ENCODE measurements around the gene HTD2. TPM values are rescaled to one million over a fixed set of nuclear protein-coding genes. Genes with fewer than 3 reads are reported as not detected.
"Not testable (repeated sequence)": the region's sequence is repeated elsewhere in the genome, so short reads cannot be mapped to it uniquely, and the experiment has no call there.

Gene HTD2
- total RNA-seq, 1 donor from 2014 or later: 8.1 TPM

GRCh38 chr3:58333206-58334012 is 27.1 kb downstream of the HTD2 start:
- ATAC-seq: peak; percentile 20

DNA sequence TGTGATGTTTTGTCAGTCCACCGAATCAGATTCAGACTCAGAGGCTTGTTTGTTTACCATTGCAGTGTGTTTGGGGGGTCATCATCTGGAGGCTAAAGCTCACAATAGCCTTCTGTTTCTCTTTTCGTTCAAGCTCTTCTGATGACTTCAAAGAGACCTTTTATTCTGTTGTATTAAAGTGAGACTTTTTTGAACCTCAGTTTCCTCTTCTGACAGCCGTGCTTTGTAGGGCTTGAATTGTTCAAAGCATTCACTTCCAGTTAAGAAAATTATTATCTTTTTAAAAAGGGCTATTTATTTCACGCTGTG is 27.6 kb downstream of the HTD2 start:
- no peak for ATAC-seq

GRCh38 chr3:58334506-58334884 is 28.2 kb downstream of the HTD2 start:
- no peak for ATAC-seq

- peak; percentile 60 for ATAC-seq
Measured at GRCh38 chr3:58335652-58335947, 29.3 kb downstream of the HTD2 start.

DNA sequence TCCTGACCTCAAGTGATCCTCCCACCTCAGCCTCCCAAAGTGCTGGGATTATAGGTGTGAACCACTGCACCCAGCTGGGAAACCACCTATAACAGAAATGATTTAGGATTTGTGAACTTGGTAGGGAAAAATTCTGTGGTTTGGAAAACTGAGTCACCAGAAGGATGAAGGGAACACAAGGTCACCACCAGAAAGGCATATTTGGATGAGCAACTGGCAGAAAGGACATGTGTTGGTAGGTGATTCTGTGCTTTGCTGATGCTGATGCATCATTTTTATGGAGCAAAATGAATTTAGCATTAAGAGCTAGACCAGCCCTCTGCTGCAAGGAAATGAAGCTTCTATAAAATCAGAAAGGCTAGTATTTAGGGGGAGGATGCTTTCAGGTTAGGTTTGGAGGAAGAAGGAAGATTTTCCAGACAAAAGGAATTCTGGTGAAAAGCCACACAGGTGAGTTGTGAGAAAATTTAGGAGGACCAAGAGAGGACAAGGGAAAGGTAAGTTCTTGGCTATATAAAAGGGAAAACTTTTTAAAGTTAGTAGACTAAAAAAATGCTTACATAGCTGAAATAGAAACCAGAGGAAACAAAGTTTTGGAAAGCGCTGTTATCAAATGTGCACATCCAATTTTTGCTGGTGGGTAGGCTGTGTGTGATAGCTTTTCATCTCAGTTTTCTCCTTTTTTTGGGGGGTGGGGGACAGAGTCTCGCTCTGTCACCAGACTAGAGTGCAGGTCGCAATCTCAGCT is 30.0 kb downstream of the HTD2 start:
- ATAC-seq: no peak

- no peak for ATAC-seq
Measured at GRCh38 chr3:58337190-58337589, 30.9 kb downstream of the HTD2 start.

- ATAC-seq: not testable (repeated sequence)
Measured at GRCh38 chr3:58339146-58339545, 32.8 kb downstream of the HTD2 start.

DNA sequence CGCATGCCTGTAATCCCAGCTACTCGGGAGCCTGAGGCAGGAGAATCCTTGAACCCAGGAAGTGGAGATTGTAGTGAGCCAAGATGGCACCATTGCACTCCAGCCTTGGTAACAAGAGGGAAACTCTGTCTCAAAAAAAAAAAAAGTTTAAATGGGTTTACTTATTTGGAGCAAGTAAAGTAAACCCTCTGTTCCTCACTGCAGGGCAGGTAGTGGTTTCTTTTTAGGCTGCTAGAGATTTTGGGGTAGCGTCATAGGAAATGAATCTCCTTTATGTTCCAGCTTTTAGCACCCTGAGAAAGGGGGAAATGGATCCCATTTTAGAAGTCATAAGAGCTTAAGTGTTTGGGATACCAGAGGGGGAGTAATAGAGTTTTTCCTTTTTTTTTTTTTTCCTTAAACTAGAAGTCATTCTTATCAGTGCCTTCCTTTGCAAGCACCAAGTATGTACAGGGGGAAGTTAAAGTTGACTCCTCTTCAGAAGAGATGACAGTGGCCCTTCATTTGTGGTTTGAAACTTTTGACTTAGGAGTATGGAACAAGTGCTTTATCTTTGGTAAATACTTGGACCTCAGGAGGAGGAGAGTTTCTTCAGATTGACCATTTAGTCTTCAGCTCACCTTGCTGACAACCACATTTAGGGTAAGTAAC is 34.4 kb downstream of the HTD2 start:
- ATAC-seq: no peak

DNA sequence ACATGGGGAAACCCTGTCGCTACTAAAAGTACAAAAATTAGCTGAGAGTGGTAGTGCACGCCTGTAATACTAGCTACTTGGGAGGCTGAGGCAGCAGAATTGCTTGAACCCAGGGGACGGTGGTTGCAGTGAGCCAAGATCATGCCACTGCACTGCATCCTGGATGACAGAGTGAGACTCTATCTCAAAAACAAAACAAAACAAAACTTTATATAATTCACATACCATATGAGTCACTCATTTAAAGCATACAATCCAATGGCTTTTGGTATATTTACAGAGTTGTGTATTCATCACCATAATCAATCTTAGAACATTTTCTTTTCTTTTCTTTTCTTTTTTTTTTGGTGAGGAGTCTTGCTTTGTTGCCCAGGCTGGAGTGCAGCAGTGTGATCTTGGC is 35.1 kb downstream of the HTD2 start:
- ATAC-seq: no peak

DNA sequence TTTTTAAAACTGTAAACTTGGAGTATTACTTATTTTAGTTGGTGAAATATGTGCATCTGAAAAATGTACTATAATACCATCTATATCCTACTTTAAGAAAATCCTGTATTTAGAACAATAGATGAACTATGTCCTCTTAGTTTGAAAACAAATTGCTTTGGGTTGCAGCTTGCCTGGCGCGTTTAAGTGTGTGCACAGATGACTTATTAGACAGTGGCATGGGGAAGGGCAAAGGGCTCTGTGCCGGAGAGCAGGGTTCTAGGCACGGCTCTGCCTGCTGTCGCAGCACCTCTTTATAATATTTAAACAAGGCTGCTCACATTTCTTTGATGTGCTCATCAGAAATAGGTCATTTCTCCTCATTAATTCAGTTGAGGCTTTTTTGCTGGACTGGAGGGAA is 36.4 kb downstream of the HTD2 start:
- ATAC-seq: no peak

- no peak for ATAC-seq
Measured at GRCh38 chr3:58345457-58345856, 39.1 kb downstream of the HTD2 start.

GRCh38 chr3:58346368-58346767 is 40.0 kb downstream of the HTD2 start:
- peak; percentile 17 for ATAC-seq

DNA sequence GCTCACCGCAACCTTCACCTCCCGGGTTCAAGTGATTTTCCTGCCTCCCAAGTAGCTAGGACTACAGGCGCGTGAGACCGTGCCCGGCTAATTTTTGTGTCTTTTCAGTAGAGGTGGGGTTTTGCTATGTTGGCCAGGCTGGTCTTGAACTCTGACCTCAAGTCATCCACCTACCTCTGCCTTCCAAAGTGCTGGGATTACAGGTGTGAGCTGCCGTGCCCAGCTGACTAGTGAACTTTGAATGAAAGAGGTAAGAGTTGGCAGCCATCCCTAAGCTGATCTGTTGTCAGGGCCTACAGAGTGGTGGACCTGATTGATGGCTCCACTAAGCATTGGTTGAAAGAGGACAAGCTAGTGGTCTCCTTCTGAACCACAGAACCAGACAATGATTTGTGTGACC is 41.7 kb downstream of the HTD2 start:
- no peak for ATAC-seq

DNA sequence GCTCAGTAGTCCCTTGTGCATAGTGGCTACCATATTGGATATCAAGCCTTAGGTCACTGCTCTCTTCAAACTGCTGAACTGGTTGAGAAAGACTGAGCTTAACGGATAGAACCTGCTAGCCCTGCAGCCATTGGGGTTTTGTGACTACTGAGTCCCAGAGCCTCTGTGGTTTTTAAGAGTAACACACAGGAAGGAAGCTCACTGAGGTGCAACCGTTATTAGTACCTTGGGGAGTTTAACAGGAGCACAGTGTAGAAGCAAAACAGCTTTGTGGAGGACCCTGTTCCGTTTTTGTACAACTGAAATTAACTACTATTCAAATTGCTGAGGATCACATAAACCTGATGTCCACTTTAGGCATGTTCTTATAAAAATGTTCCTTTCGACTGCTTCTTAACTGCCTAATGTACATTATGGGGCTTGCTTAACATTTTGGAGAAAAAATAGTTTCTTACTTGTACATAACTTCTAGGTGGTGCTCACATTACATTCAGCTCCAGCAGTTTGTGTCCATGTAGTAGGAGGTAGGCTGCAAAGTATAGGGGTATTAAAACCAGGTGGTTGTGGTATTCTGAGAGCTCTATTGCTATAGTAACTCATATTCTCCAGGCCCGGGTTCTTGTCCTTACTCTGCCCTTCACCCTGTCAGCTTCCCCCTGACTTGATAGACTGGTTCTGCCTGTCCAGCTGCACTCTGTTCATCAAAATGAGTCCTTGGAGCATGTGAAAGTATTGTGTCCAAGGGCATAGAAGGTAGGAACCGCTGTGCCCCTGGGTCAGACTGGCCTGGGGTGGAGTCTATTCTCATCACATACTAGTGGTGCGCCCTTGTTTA is 43.7 kb downstream of the HTD2 start:
- ATAC-seq: peak; percentile 65

- ATAC-seq: peak; percentile 6
Measured at GRCh38 chr3:58350627-58351013, 44.3 kb downstream of the HTD2 start.

DNA sequence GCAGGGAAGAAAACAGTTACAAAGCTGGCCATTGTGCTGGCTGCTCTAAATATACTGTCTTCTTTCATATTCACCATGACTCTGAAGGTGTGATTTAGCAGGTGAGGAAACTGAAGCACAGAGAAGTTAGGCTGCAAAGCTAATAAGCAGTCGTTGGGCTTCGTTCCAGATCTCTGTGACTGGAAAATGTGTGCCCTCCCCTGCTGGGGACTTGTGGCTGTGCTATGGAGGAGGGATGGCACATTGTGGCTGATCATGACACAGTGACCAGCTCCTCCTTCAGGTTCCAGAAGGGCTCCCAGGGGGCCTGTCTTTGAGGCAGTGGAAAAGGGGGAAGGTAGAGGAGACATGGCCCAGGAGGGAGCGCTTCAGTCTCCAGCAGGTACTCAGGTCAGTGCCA is 45.6 kb downstream of the HTD2 start:
- ATAC-seq: no peak

GRCh38 chr3:58352626-58353025 is 46.3 kb downstream of the HTD2 start:
- no peak for ATAC-seq

- ATAC-seq: peak; percentile 11
Measured at GRCh38 chr3:58353722-58354553, 47.6 kb downstream of the HTD2 start.

GRCh38 chr3:58355179-58355578 is 48.9 kb downstream of the HTD2 start:
- ATAC-seq: peak; percentile 30

DNA sequence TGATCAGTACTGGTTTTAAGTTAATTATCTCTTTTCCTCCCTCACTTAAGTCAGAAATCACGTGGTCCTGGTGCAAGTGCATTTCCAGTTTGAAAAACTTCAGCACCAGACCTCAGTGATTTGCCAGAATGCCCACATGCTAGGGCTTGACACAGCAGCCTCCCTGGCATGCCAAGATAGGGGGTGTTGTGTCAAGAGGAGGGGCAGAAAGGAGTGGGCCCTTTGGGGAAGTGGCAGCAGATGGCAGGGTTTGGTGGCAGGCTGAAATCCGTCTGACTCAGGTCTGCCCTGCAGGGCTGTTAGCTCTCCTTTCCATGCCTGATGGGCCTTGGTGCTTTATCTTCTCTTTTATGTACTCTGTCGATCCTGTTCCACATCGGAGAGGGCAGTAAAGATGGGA is 49.7 kb downstream of the HTD2 start:
- ATAC-seq: peak; percentile 64

DNA sequence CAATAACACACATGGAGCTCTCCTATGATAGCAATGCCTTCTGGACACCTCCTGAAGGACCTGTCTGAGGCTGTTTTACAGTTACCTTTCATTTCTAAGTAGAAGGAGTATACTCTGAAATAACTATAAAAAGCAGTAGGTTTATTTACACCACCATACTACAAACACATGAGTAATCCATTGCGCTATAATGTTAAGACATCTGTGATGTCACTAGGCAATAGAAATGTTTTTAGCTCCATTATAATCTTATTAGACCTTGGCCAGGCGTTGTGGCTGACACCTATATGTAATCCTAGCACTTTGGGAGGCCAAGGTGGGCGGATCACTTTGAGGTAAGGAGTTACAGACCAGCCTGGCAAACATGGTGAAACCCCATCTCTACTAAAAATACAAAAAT is 51.1 kb downstream of the HTD2 start:
- ATAC-seq: no peak

- ATAC-seq: no peak
Measured at GRCh38 chr3:58358092-58358491, 51.8 kb downstream of the HTD2 start.

Data from esophagus mucosa (tissue), 1 donor.